Sigmoid colon (tissue), 7 donors: ENCODE measurements around the gene POLR2H. TPM values are rescaled to one million over a fixed set of nuclear protein-coding genes. Genes with fewer than 3 reads are reported as not detected.

ENCODE experiments used
- DNase-seq: peaks from one replicate; pipeline ENCODE4 v3.0.0-alpha.2; 2019
- H3K27ac ChIP-seq, 4 donors: fragments of 200-600 bp; sonication (generic); one replicate each; pipeline ENCODE4 v1.5.1; 2016 to 2019; ENCODE audit warnings: mild to moderate bottlenecking in 1 of 4
- H3K27me3 ChIP-seq, 3 donors: fragments of 200-600 bp; sonication (generic); one replicate each; pipeline ENCODE4 v1.5.1; 2019; ENCODE audit warnings: mild to moderate bottlenecking in 1 of 3
- H3K36me3 ChIP-seq, 4 donors: fragments of 200-600 bp; sonication (generic); one replicate each; pipeline ENCODE4 v1.5.1; 2016 to 2019
- H3K4me1 ChIP-seq, 4 donors: fragments of 200-600 bp; sonication (generic); one replicate each; pipeline ENCODE4 v1.5.1; 2017 to 2019
- H3K4me3 ChIP-seq, 4 donors: fragments of 200-600 bp; sonication (generic); one replicate each; pipeline ENCODE4 v1.5.1; 2017 to 2019; ENCODE audit warnings: mild to moderate bottlenecking in 2 of 4, moderate library complexity in 1 of 4
- H3K9me3 ChIP-seq, 4 donors: fragments of 200-600 bp in 3 of 4; sonication (generic) in 3 of 4; one replicate each; pipeline versions ENCODE4 v1.5.1 to v1.6.1; 2013 to 2019
- EP300 ChIP-seq, 4 donors: sonication (generic); formaldehyde crosslinking; IDR thresholded peaks; one replicate each; pipeline ENCODE4 v1.6.1; 2017; ENCODE audit warnings: antibody characterized with exemption in 4 of 4
- POLR2A ChIP-seq, 2 donors: fragments of 450-650 bp; IDR thresholded peaks; one replicate each; pipeline ENCODE4 v1.6.1; 2016; ENCODE audit warnings: antibody characterized with exemption in 2 of 2, mild to moderate bottlenecking in 2 of 2, moderate library complexity in 2 of 2
- POLR2AphosphoS5 ChIP-seq, 4 donors: sonication (generic); formaldehyde crosslinking; IDR thresholded peaks; one replicate each; pipeline ENCODE4 v1.6.1; 2017; ENCODE audit warnings: antibody characterized with exemption in 4 of 4
- WGBS, 2 donors: extraction: QIAGEN DNeasy Blood & Tissue Kit; methylation state at CpG; one replicate each; pipeline ENCODE4 v1.1.7; 2013; 5-methylcytosine and 5-hydroxymethylcytosine counted together
- intact Hi-C: fragments of 100-400 bp; cut with DNase I; formaldehyde crosslinking; loops from one replicate; pipeline ENCODE4 v1.15.1; 2023
- polyA plus RNA-seq, 3 donors: library from polyadenylated mRNA; stranded (reverse); fragments of 200-250 nt; gene quantifications; one replicate each; pipeline ENCODE4 v1.2.3, GENCODE V29; 2013
- total RNA-seq, 4 donors: library from RNA; depleted of rRNA; stranded (reverse); fragments of >200 nt; gene quantifications; one replicate each; pipeline ENCODE4 v1.1.0, GENCODE V29; 2016
- TF ChIP-seq, protein P1 (sequence below), 4 experiments: fragments of 450-650 bp in 3 of 4; fragments of 200-600 bp in 1 of 4; IDR thresholded peaks; one replicate each; pipeline ENCODE4 v1.5.1; 2016 to 2019; ENCODE audit warnings: antibody characterized with exemption in 4 of 4, mild to moderate bottlenecking in 3 of 4, moderate library complexity in 2 of 4
- donor health status: healthy with polysubstance abuse.
- donor health status: Bipolar disorder and iron deficiency.
- donor health status: healthy.

POLR2H gene
- total and polyA plus RNA-seq, 7 donors = 53.2 to 162 (median 92.5) TPM

DNA sequence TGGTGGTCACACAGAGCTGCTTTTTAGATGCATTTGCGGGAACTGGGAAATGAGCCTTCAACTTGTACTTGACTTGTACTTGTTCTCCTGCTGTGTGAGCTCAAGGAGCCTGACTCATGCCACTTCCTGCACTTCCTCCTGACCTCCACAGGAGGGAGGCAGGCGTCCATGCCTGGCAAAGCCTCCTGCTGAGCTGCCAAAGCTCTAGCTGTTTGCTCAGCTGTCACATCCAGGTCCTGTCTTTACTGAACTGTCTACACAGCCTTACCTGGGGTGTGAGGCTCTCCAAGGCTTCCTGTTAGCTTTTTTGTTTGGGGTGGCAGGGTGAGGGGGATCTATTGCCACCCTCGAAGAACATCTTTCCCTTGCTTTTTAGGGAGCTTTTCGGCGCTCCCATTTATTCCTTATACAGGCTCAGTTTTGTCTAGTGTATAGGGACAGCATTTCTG lies 10.1 kb downstream of the POLR2H start:
- 27 to 44% methylated on average over 5 of the region's 5 CpGs for WGBS, 2 donors

GRCh38 chr3:184372296-184372821 lies 10.8 kb downstream of the POLR2H start:
- TF ChIP-seq, protein P1, sequence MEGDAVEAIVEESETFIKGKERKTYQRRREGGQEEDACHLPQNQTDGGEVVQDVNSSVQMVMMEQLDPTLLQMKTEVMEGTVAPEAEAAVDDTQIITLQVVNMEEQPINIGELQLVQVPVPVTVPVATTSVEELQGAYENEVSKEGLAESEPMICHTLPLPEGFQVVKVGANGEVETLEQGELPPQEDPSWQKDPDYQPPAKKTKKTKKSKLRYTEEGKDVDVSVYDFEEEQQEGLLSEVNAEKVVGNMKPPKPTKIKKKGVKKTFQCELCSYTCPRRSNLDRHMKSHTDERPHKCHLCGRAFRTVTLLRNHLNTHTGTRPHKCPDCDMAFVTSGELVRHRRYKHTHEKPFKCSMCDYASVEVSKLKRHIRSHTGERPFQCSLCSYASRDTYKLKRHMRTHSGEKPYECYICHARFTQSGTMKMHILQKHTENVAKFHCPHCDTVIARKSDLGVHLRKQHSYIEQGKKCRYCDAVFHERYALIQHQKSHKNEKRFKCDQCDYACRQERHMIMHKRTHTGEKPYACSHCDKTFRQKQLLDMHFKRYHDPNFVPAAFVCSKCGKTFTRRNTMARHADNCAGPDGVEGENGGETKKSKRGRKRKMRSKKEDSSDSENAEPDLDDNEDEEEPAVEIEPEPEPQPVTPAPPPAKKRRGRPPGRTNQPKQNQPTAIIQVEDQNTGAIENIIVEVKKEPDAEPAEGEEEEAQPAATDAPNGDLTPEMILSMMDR (IDR thresholded peaks at IDR 0.05) = no peak
- no peak for TF ChIP-seq POLR2A (IDR thresholded peaks at IDR 0.05)
- no peak for TF ChIP-seq EP300 (IDR thresholded peaks at IDR 0.05)
- TF ChIP-seq POLR2AphosphoS5 (IDR thresholded peaks at IDR 0.05) = no peak
- peaks cover 0 to 2% (median 0%) of the 10 kb centered on the region in 3 donors for H3K27me3 ChIP-seq
- intact Hi-C loops = loop anchor here (5.0 kb wide), 1 partner anchor 170 kb away; no protein-coding TSS in a partner anchor
- H3K4me1 ChIP-seq = peaks cover 0 to 11% (median 2%) of the 10 kb centered on the region in 4 donors
- no peak overlapping the region for H3K4me3 ChIP-seq
- 82 to 87% methylated on average over 8 of the region's 8 CpGs for WGBS, 2 donors
- peaks cover 0 to 22% (median 7%) of the 10 kb centered on the region in 4 donors for H3K36me3 ChIP-seq
- H3K9me3 ChIP-seq = no peaks in the 10 kb centered on the region
- no peak overlapping the region for H3K27ac ChIP-seq
- DNase-seq = peak; percentile 28

More for the DNA sequence above, 10.1 kb downstream of the POLR2H start:
- Histone ChIP-seq H3K27me3 (no peaks in the 10 kb centered on the region), H3K4me1 (peaks cover 0 to 11% (median 2%) of the 10 kb centered on the region in 4 donors), H3K4me3 (no peak overlapping the region), H3K9me3 (no peaks in the 10 kb centered on the region), H3K36me3 (peaks cover 0 to 29% (median 7%) of the 10 kb centered on the region in 4 donors), H3K27ac (no peak overlapping the region)
- TF ChIP-seq POLR2AphosphoS5 (IDR thresholded peaks at IDR 0.05) (peak in 2 of 4 donors; percentile 55 to 65), EP300 (IDR thresholded peaks at IDR 0.05) (no peak)
- TF ChIP-seq, protein P1 (IDR thresholded peaks at IDR 0.05) = peak; percentile 76 to 87 (median 83)
- DNase-seq = peak; percentile 92
- intact Hi-C loops = loop anchor here (2.0 to 5.0 kb wide), 2 partner anchors 141 to 171 kb away; no protein-coding TSS in a partner anchor

- TF ChIP-seq EP300 (IDR thresholded peaks at IDR 0.05) (no peak), POLR2A (IDR thresholded peaks at IDR 0.05) (no peak), POLR2AphosphoS5 (IDR thresholded peaks at IDR 0.05) (no peak)
- TF ChIP-seq, protein P1 (IDR thresholded peaks at IDR 0.05) = no peak
- H3K27ac ChIP-seq = no peak overlapping the region
Measured at GRCh38 chr3:184372911-184373310, 11.4 kb downstream of the POLR2H start.

DNA sequence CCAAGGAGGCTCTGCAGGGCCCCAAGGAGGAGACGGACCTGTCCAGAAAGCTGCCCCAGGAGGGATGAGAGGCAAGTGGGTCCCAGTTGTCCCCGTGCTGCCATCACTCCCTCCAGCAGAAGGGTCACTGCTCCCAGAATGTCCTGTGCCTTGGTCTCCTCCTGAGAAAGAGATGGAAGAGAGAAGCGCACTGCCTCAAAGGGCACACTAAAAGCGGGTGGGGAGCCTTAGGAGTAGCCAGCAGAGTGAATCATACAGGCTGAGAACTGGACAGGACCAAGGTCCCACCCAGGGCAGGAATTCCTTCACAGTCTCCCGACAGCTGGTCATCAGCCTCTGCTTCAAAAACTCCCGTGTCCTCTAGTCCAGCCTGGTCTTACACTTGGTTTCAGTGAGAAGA lies 11.9 kb downstream of the POLR2H start:
- no peak overlapping the region for H3K4me3 ChIP-seq
- peak; percentile 72 for DNase-seq
- H3K4me1 ChIP-seq = peaks cover 0 to 11% (median 2%) of the 10 kb centered on the region in 4 donors
- H3K27me3 ChIP-seq = peaks cover 3 to 9% (median 4%) of the 10 kb centered on the region in 3 donors
- intact Hi-C loops = loop anchor here (5.0 kb wide), 1 partner anchor 169 kb away; no protein-coding TSS in a partner anchor
- peaks cover 0 to 12% (median under 1%) of the 10 kb centered on the region in 4 donors for H3K36me3 ChIP-seq
- H3K27ac ChIP-seq = no peak overlapping the region
- 70 to 72% methylated on average over 6 of the region's 6 CpGs for WGBS, 2 donors
- no peaks in the 10 kb centered on the region for H3K9me3 ChIP-seq
- TF ChIP-seq, protein P1 (IDR thresholded peaks at IDR 0.05) = no peak
- no peak for TF ChIP-seq POLR2AphosphoS5 (IDR thresholded peaks at IDR 0.05)
- TF ChIP-seq EP300 (IDR thresholded peaks at IDR 0.05) = no peak
- no peak for TF ChIP-seq POLR2A (IDR thresholded peaks at IDR 0.05)

More at GRCh38 chr3:184372911-184373310, 11.4 kb downstream of the POLR2H start:
- peaks cover 0 to 11% (median 2%) of the 10 kb centered on the region in 4 donors for H3K4me1 ChIP-seq
- peak; percentile 59 for DNase-seq
- peaks cover 2 to 5% (median 4%) of the 10 kb centered on the region in 3 donors for H3K27me3 ChIP-seq
- 39 to 78% methylated on average over 5 of the region's 5 CpGs for WGBS, 2 donors
- no peak overlapping the region for H3K4me3 ChIP-seq
- no peaks in the 10 kb centered on the region for H3K9me3 ChIP-seq
- H3K36me3 ChIP-seq = peaks cover 0 to 17% (median 4%) of the 10 kb centered on the region in 4 donors
- intact Hi-C loops = loop anchor here (5.0 kb wide), 1 partner anchor 169 kb away; no protein-coding TSS in a partner anchor
